ENCODE data around the gene POU3F2. TPM values are rescaled to one million over a fixed set of nuclear protein-coding genes. Genes with fewer than 3 reads are reported as not detected.

POU3F2 gene
- total RNA-seq, 1 donor from 2014 or later: 0.05 TPM

- H3K4me3 Mint-ChIP-seq (ENCODE audit: unreplicated experiment): peak overlapping the region; percentile 75
These were observed 2.5 kb upstream of the POU3F2 start for GRCh38 chr6:98831959-98832283.

GRCh38 chr6:98832284-98833056, 1.9 kb upstream of the POU3F2 start:
- Mint-ChIP-seq H3K27me3 (ENCODE audit: low read depth) (peaks cover 72% of the 10 kb centered on the region), H3K4me1 (ENCODE audit: low read depth) (peaks cover 42% of the 10 kb centered on the region), H3K4me3 (ENCODE audit: unreplicated experiment) (peak overlapping the region; percentile 75), H3K9me3 (ENCODE audit: low read depth) (no peaks in the 10 kb centered on the region), H3K36me3 (ENCODE audit: low read depth) (no peaks in the 10 kb centered on the region), H3K27ac (ENCODE audit: unreplicated experiment) (peak overlapping the region; percentile 78)
- no peak for TF ChIP-seq CTCF (IDR thresholded peaks at IDR 0.05)
- DNase-seq (ENCODE audit: low spot score): no peak

More at GRCh38 chr6:98831959-98832283, 2.5 kb upstream of the POU3F2 start:
- H3K27ac Mint-ChIP-seq (ENCODE audit: unreplicated experiment): no peak overlapping the region
- no peaks in the 10 kb centered on the region for H3K36me3 Mint-ChIP-seq (ENCODE audit: low read depth)
- TF ChIP-seq CTCF (IDR thresholded peaks at IDR 0.05): no peak
- H3K4me1 Mint-ChIP-seq (ENCODE audit: low read depth): peaks cover 48% of the 10 kb centered on the region
- DNase-seq (ENCODE audit: low spot score): no peak
- H3K27me3 Mint-ChIP-seq (ENCODE audit: low read depth): peaks cover 72% of the 10 kb centered on the region
- no peaks in the 10 kb centered on the region for H3K9me3 Mint-ChIP-seq (ENCODE audit: low read depth)

- H3K27ac Mint-ChIP-seq (ENCODE audit: unreplicated experiment): peak overlapping the region; percentile 78
- DNase-seq (ENCODE audit: low spot score): no peak
- H3K36me3 Mint-ChIP-seq (ENCODE audit: low read depth): no peaks in the 10 kb centered on the region
- H3K9me3 Mint-ChIP-seq (ENCODE audit: low read depth): no peaks in the 10 kb centered on the region
- TF ChIP-seq CTCF (IDR thresholded peaks at IDR 0.05): peak; percentile 44
- H3K4me1 Mint-ChIP-seq (ENCODE audit: low read depth): peaks cover 42% of the 10 kb centered on the region
- H3K4me3 Mint-ChIP-seq (ENCODE audit: unreplicated experiment): peak overlapping the region; percentile 75
- peaks cover 74% of the 10 kb centered on the region for H3K27me3 Mint-ChIP-seq (ENCODE audit: low read depth)
These were observed 1.4 kb upstream of the POU3F2 start for GRCh38 chr6:98833057-98833306.

GRCh38 chr6:98833307-98834059, 891 bp upstream of the POU3F2 start:
- peak overlapping the region; percentile 75 for H3K4me3 Mint-ChIP-seq (ENCODE audit: unreplicated experiment)
- no peak for DNase-seq (ENCODE audit: low spot score)

More at GRCh38 chr6:98833307-98834059, 891 bp upstream of the POU3F2 start:
- Mint-ChIP-seq H3K4me1 (ENCODE audit: low read depth) (peaks cover 38% of the 10 kb centered on the region), H3K27me3 (ENCODE audit: low read depth) (peaks cover 74% of the 10 kb centered on the region), H3K36me3 (ENCODE audit: low read depth) (no peaks in the 10 kb centered on the region), H3K27ac (ENCODE audit: unreplicated experiment) (peak overlapping the region; percentile 63), H3K9me3 (ENCODE audit: low read depth) (no peaks in the 10 kb centered on the region)
- TF ChIP-seq CTCF (IDR thresholded peaks at IDR 0.05): no peak
